IMR-90 (cell line): Measurements from ENCODE around the gene KCMF1. TPM values are rescaled to one million over a fixed set of nuclear protein-coding genes. Genes with fewer than 3 reads are reported as not detected.

ENCODE experiments used
- ATAC-seq: fragments of 200-7000 bp; cut with Tn5 transposase; 2 replicates; pipeline ENCODE4 v1.9.1; 2020; ENCODE audit warnings: low read depth, mild to moderate bottlenecking, moderate library complexity
- BruUV-seq: library from RNA; stranded (reverse); fragments of 400-500 nt; replicated peaks from 2 replicates; lab custom pipeline; 2021; lab: Mats Ljungman, UMichigan
- CTCF ChIA-PET: fragments of 300-600 bp; formaldehyde crosslinking; extraction: SDS; loops from one replicate; lab custom pipeline; 2021; ENCODE audit warnings: antibody characterized with exemption; lab: Yijun Ruan, JAX
- POLR2A ChIA-PET: fragments of 300-600 bp; sonication (Branson Sonifier 250); formaldehyde crosslinking; loops from one replicate; lab custom pipeline; 2022; ENCODE audit warnings: antibody characterized with exemption; ENCODE audit not compliant: unreplicated experiment; lab: Charles Lee
- DNase-seq: peaks from one replicate; pipeline ENCODE4 v3.0.0; 2013
- H2AFZ ChIP-seq: replicated peaks from 2 replicates; pipeline ENCODE3; 2013; ENCODE audit warnings: low read length, mild to moderate bottlenecking; ENCODE audit not compliant: poor library complexity
- H2AK5ac ChIP-seq: 2 replicates; pipeline ENCODE4 v1.6.1; 2013; ENCODE audit warnings: low read depth, low read length, inconsistent platforms
- H2AK9ac ChIP-seq: replicated peaks from 2 replicates; pipeline ENCODE3; 2013; ENCODE audit warnings: mild to moderate bottlenecking, low read depth, low read length, moderate library complexity; ENCODE audit not compliant: poor library complexity
- H2BK120ac ChIP-seq: 2 replicates; pipeline ENCODE4 v1.6.1; 2013; ENCODE audit warnings: low read depth, low read length, inconsistent platforms
- H2BK15ac ChIP-seq: 3 replicates; pipeline ENCODE4 v1.6.1; 2013; ENCODE audit warnings: low read depth, low read length, inconsistent platforms
- H2BK20ac ChIP-seq: 2 replicates; pipeline ENCODE4 v1.6.1; 2013; ENCODE audit warnings: low read depth, mild to moderate bottlenecking, inconsistent platforms, low read length, moderate library complexity
- H2BK5ac ChIP-seq: 2 replicates; pipeline ENCODE4 v1.6.1; 2013; ENCODE audit warnings: mild to moderate bottlenecking, low read depth, low read length, inconsistent platforms; ENCODE audit not compliant: poor library complexity, severe bottlenecking
- H3K14ac ChIP-seq: replicated peaks from 2 replicates; pipeline ENCODE4 v1.6.1; 2013; ENCODE audit warnings: low read depth, low read length, inconsistent platforms
- H3K18ac ChIP-seq: 2 replicates; pipeline ENCODE4 v1.6.1; 2013; ENCODE audit warnings: low read depth, low read length, control low read depth
- H3K23ac ChIP-seq: 2 replicates; pipeline ENCODE4 v1.6.1; 2013; ENCODE audit warnings: low read depth, low read length, inconsistent platforms
- H3K27ac ChIP-seq: 2 replicates; pipeline ENCODE4 v1.5.1; 2013; ENCODE audit warnings: mild to moderate bottlenecking, control low read depth, low read length; ENCODE audit not compliant: insufficient read depth
- H3K27me3 ChIP-seq: 2 replicates; pipeline ENCODE4 v1.6.1; 2013; ENCODE audit warnings: low read length; ENCODE audit not compliant: control insufficient read depth, insufficient read depth
- H3K36me3 ChIP-seq: 2 replicates; pipeline ENCODE4 v1.6.1; 2013; ENCODE audit warnings: low read length, mixed read lengths; ENCODE audit not compliant: control insufficient read depth, insufficient read depth
- H3K4ac ChIP-seq: 2 replicates; pipeline ENCODE4 v1.6.1; 2013; ENCODE audit warnings: low read depth, low read length, inconsistent platforms
- H3K4me1 ChIP-seq: 2 replicates; pipeline ENCODE4 v1.6.1; 2013; ENCODE audit warnings: low read length, mixed read lengths; ENCODE audit not compliant: control insufficient read depth, insufficient read depth
- H3K4me2 ChIP-seq: 2 replicates; pipeline ENCODE4 v1.6.1; 2013; ENCODE audit warnings: low read depth, mild to moderate bottlenecking, control low read depth, low read length, moderate library complexity
- H3K4me3 ChIP-seq: 2 replicates; pipeline ENCODE4 v1.5.1; 2013; ENCODE audit warnings: low read depth, mild to moderate bottlenecking, control low read depth, low read length, moderate library complexity; ENCODE audit not compliant: insufficient read depth
- H3K56ac ChIP-seq: 2 replicates; pipeline ENCODE4 v1.6.1; 2013; ENCODE audit warnings: low read length, inconsistent platforms; ENCODE audit not compliant: insufficient read depth; ENCODE audit errors: extremely low read depth
- H3K79me1 ChIP-seq, 2 experiments: 2 replicates each; pipeline ENCODE4 v1.6.1; 2013; ENCODE audit warnings: low read length in 2 of 2, inconsistent platforms in 1 of 2, low read depth in 1 of 2
- H3K9ac ChIP-seq: 2 replicates; pipeline ENCODE4 v1.6.1; 2013; ENCODE audit warnings: low read depth, low read length, control low read depth
- H3K9me1 ChIP-seq: 2 replicates; pipeline ENCODE4 v1.6.1; 2013; ENCODE audit warnings: low read length, inconsistent platforms; ENCODE audit not compliant: insufficient read depth
- H3K9me3 ChIP-seq: 2 replicates; pipeline ENCODE4 v1.6.1; 2013; ENCODE audit warnings: low read length; ENCODE audit not compliant: control insufficient read depth, insufficient read depth
- H4K20me1 ChIP-seq: 2 replicates; pipeline ENCODE4 v1.6.1; 2013; ENCODE audit warnings: low read length, inconsistent platforms; ENCODE audit not compliant: insufficient read depth
- H4K5ac ChIP-seq: 2 replicates; pipeline ENCODE4 v1.6.1; 2013; ENCODE audit warnings: mild to moderate bottlenecking, low read depth, low read length, control low read depth
- H4K8ac ChIP-seq, 2 experiments: 2 replicates each; pipeline ENCODE4 v1.6.1; 2013; ENCODE audit warnings: low read depth in 2 of 2, low read length in 2 of 2, control low read depth in 1 of 2, inconsistent platforms in 1 of 2
- H4K91ac ChIP-seq: 2 replicates; pipeline ENCODE4 v1.6.1; 2013; ENCODE audit warnings: low read depth, low read length, inconsistent platforms; ENCODE audit not compliant: insufficient read depth
- BHLHE40 ChIP-seq: fragments of 150-350 bp; IDR thresholded peaks from 2 replicates; pipeline ENCODE4 v1.6.1; 2016; ENCODE audit warnings: mild to moderate bottlenecking, low read depth, low read length
- NFE2L2 ChIP-seq: fragments of 150-350 bp; IDR thresholded peaks from 2 replicates; pipeline ENCODE4 v1.6.1; 2016; ENCODE audit warnings: low read depth, mild to moderate bottlenecking, low read length
- POLR2A ChIP-seq: IDR thresholded peaks from 2 replicates; pipeline ENCODE4 v1.6.1; 2012; ENCODE audit warnings: mild to moderate bottlenecking, low read depth, low read length
- RAD21 ChIP-seq: IDR thresholded peaks from 2 replicates; pipeline ENCODE4 v1.6.1; 2012; ENCODE audit warnings: low read length, improper control_type of control experiment
- RCOR1 ChIP-seq: IDR thresholded peaks from 2 replicates; pipeline ENCODE4 v1.6.1; 2012; ENCODE audit warnings: mild to moderate bottlenecking, low read length, improper control_type of control experiment; ENCODE audit not compliant: insufficient replicate concordance
- RFX5 ChIP-seq: IDR thresholded peaks from 2 replicates; pipeline ENCODE4 v1.8.0; 2012; ENCODE audit warnings: low read depth, mild to moderate bottlenecking, low read length, moderate library complexity
- SMC3 ChIP-seq: fragments of 150-350 bp; IDR thresholded peaks from 2 replicates; pipeline ENCODE4 v1.6.1; 2016; ENCODE audit warnings: low read depth, mild to moderate bottlenecking, antibody characterized with exemption, low read length, moderate library complexity
- WGBS, 2 experiments: methylation state at CpG; one replicate each; pipeline versions ENCODE4 v1.1.5 to v1.1.7; 2013; ENCODE audit warnings: missing lambda C conversion rate in 2 of 2; ENCODE audit not compliant: insufficient read length in 1 of 2; ENCODE audit errors: extremely low coverage in 2 of 2; 5-methylcytosine and 5-hydroxymethylcytosine counted together
- dilution Hi-C: fragments of 300-500 bp; cut with HindIII; formaldehyde crosslinking; loops from one replicate; pipeline ENCODE4 v1.14.3; 2018; ENCODE audit warnings: low sequenced_read_pairs; ENCODE audit not compliant: unreplicated experiment
- in situ Hi-C: fragments of 300-500 bp; cut with MboI; formaldehyde crosslinking; loops from 3 replicates; pipeline ENCODE4 v1.14.3; 2019; ENCODE audit warnings: low sequenced_read_pairs, inconsistent platforms, mixed read lengths
- intact Hi-C: fragments of 100-400 bp; cut with micrococcal nuclease; formaldehyde crosslinking; loops from 2 replicates; pipeline ENCODE4 v1.10.0; 2022
- polyA plus RNA-seq, 3 experiments: library from polyadenylated mRNA; depleted of rRNA; stranded (reverse); fragments of >200 nt; gene quantifications; 2 replicates each; pipeline ENCODE4 v1.2.3, GENCODE V29; 2012; ENCODE audit warnings: low replicate concordance in 1 of 3
- total RNA-seq: library from RNA; depleted of rRNA; stranded (reverse); fragments of >200 nt; gene quantifications from 2 replicates; pipeline ENCODE4 v1.2.3, GENCODE V29; 2012

KCMF1 gene
- total and polyA plus RNA-seq, 2 of the 4 experiments (the other 2 are of a cell fraction), result 49.9 to 108 TPM

- H3K56ac ChIP-seq, result no peak overlapping the region
- H2AFZ ChIP-seq, result no peak overlapping the region
- in situ Hi-C loops, result no loop called here
- H2BK120ac ChIP-seq, result peak overlapping the region; percentile 35; the same call in 1 of the 2 replicates
- H3K9me1 ChIP-seq, result peaks cover 25% of the 10 kb centered on the region
- H3K14ac ChIP-seq, result peak overlapping the region; percentile 70
- H4K91ac ChIP-seq, result peak overlapping the region; percentile 46
- H3K4ac ChIP-seq, result peak overlapping the region; percentile 59; the same call in 1 of the 2 replicates
- peak overlapping the region; percentile 75 for H2BK5ac ChIP-seq
- TF ChIP-seq NFE2L2 (no peak), RCOR1 (no peak), RAD21 (no peak), SMC3 (no peak), BHLHE40 (no peak), POLR2A (no peak), RFX5 (no peak)
- ATAC-seq, result no peak
- H3K36me3 ChIP-seq, result no peaks in the 10 kb centered on the region
- H2BK20ac ChIP-seq, result peak overlapping the region; percentile 16
- DNase-seq, result no peak
- no TSS peak for BruUV-seq
- H3K4me3 ChIP-seq, result no peak overlapping the region
- peak overlapping the region; percentile 9; the same call in 2 of the 3 replicates for H2BK15ac ChIP-seq
- peak overlapping the region; percentile 40; the same call in 1 of the 2 replicates for H2AK5ac ChIP-seq
- peaks cover 67% of the 10 kb centered on the region for H4K20me1 ChIP-seq
- intact Hi-C loops, result loop anchor here (10.0 kb wide), 1 partner anchor 925 kb away; no protein-coding TSS in a partner anchor
- H3K23ac ChIP-seq, result peak overlapping the region; percentile 80; the same call in 1 of the 2 replicates
- ChIA-PET CTCF (no interaction called here), POLR2A (no interaction called here)
- H3K4me2 ChIP-seq, result peak overlapping the region; percentile 11; the same call in 1 of the 2 replicates
- H4K8ac ChIP-seq, result peak overlapping the region; percentile 6 to 36; a peak in 2 of 4 replicates
- peak overlapping the region; percentile 7; the same call in 1 of the 2 replicates for H3K27ac ChIP-seq
- peaks cover 13 to 51% of the 10 kb centered on the region in 2 experiments; a peak in 3 of 4 replicates for H3K79me1 ChIP-seq
- H3K27me3 ChIP-seq, result no peaks in the 10 kb centered on the region
- H3K18ac ChIP-seq, result peak overlapping the region; percentile 48; the same call in 1 of the 2 replicates
- no CpG with 5 or more reads among the region's 1 CpG for WGBS, 2 experiments
- peak overlapping the region; percentile 27; the same call in 1 of the 2 replicates for H4K5ac ChIP-seq
- H3K9ac ChIP-seq, result no peak overlapping the region
- dilution Hi-C loops, result no loop called here
- no peak overlapping the region for H2AK9ac ChIP-seq
- peaks cover 30% of the 10 kb centered on the region for H3K4me1 ChIP-seq
- H3K9me3 ChIP-seq, result no peaks in the 10 kb centered on the region
These were observed 19.0 kb downstream of the KCMF1 start for GRCh38 chr2:84989927-84990326.
